ENCODE measurements around the gene ZNF496.

GRCh38 chr1:247288341-247288740 is 43.3 kb downstream of the ZNF496 start:
- TF ChIP-seq CTCF (conservative IDR thresholded peaks at IDR 0.05 in 1 of 2, IDR thresholded peaks at IDR 0.05 in 1 of 2; ENCODE audit: low read depth in 1 of 2, low read length in 2 of 2), result no peak
- TF ChIP-seq EZH2 (IDR thresholded peaks at IDR 0.05; ENCODE audit: low read length, missing control alignments), result no peak

Data from fibroblast of lung (primary cell).